Measurements from ENCODE around the gene RPL7A.
"Not testable (repeated sequence)": the region's sequence is repeated elsewhere in the genome, so short reads cannot be mapped to it uniquely, and the experiment has no call there.

RPL7A gene

DNA sequence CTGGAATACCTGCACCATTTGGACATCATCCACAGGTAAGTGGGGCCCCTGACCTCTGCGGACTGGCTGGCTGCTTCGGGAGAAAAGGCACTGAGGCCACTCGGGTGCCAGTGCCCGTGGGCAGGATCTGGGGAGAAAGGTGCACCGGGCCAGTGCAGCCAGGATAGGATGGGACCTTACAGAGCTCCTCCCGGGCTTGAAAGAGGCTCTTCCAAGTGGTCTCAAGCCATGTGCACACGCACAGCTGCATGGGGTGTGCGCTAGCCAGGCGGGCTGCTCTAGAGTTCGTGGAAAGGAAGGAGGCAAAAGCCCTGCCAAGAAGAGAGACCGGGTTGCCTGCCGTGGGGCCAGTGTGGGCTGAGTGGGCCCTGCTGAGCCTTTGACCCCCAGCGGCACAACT is 41.5 kb downstream of the RPL7A start:
- no peak for DNase-seq (ENCODE audit: low spot score)

DNA sequence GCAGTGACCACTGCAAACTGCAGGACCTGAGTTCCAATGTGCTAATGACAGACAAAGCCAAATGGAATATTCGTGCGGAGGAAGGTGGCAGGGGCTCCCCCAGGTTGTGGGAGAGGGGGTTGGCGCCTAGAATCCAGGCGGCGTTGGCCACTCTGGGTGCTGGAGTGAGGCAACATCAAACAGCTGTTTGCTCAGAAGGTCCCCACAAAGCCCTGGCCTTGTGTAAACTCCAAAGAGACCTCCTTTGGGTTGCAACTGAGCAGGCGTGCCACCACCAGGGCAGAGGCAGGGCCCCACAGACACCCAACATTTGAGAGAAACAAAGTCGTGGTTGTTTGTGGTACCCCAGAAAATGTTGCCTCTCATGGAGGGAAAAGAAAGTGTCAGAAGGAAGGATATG is 42.7 kb downstream of the RPL7A start:
- DNase-seq (ENCODE audit: low spot score) = no peak

DNA sequence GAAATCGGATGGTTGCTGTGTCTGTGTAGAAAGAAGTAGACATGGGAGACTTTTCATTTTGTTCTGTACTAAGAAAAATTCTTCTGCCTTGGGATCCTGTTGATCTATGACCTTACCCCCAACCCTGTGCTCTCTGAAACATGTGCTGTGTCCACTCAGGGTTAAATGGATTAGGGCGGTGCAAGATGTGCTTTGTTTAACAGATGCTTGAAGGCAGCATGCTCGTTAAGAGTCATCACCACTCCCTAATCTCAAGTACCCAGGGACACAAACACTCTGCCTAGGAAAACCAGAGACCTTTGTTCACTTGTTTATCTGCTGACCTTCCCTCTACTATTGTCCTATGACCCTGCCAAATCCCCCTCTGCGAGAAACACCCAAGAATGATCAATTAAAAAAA is 43.4 kb downstream of the RPL7A start:
- not testable (repeated sequence) for DNase-seq (ENCODE audit: low spot score)

DNA sequence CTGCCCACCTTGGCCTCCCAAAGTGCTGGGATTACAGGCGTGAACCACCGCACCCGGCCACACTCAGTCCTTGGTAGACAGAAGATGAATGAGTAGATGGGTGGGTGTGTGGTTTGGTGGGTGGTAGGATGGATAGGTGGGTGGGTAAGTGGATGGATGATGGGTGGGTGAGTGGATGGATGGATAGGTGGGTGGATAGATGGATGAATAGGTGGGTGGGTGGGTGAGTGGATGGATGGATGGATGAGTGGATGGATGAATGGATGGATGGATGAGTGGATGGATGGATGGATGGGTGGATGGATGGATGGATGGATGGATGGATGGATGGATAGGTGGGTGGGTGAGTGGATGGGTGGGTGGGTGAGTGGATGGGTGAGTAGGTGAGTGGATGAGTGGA is 44.3 kb downstream of the RPL7A start:
- DNase-seq (ENCODE audit: low spot score) = not testable (repeated sequence)

DNA sequence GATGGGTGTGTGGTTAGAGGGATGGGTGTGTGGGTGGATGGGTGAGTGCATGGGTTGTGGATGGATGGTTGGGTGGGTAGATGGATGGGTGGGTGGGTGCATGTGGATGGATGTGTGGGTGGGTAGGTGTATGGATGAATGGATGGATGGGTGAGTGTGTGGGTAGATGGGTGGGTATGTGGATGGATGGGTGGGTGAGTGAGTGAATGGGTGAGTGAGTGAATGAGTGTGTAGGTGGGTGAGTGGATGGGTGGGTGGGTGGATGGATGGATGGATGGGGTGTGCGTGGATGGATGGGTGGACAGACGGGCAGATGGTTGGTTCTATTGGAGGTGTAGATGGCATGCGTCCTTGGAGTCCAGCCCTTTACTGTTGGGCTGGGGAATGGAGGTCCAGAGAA is 45.4 kb downstream of the RPL7A start:
- no peak for DNase-seq (ENCODE audit: low spot score)

DNA sequence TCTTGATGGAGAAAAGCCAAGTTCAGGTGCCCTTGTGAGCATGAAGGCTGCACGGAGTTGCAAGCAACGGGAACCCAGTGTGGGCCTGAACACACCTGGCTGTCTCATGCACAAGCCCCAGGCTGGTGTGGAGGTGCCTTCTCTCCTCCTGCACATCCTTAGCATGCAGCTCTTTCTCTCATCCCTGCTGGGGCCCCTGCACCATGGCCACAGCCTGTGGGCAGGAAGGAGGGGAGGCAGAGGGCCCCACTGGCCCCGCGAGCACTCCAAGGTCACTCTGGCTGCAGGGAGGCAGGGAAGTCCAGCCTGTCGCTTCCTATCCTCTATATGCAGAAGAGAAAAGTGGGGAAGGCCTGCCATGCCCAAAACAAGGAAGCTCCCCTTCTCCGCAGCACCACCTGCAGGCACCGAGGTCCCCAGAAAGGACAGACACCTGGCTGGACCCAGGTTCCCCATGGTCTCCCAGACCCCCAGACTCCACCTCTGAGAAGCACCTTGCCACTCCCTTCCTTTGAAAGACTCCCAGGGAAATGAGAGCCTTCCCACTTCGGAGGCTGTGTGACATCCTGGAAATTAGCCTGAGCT is 46.8 kb downstream of the RPL7A start:
- no peak for DNase-seq (ENCODE audit: low spot score)

DNA sequence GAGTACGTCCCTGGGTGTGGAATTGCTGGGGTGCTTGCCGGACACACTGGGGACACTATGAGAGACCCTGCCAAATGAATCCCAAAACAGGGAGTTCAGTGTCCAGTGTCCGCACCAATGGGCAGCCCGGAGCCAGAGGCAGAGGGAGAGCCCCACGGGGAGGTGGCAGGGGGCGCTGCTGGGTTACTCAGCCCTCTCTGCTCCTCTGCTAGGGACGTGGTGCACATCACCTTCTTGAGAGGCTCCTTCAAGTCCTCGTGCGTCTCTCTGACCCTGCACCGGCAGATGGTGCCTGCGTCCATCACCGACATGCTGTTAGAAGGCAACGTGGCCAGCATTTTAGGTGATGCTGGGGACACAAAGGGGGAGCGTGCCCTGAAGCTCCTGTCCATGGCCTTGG is 48.9 kb downstream of the RPL7A start:
- DNase-seq (ENCODE audit: low spot score) = no peak

DNA sequence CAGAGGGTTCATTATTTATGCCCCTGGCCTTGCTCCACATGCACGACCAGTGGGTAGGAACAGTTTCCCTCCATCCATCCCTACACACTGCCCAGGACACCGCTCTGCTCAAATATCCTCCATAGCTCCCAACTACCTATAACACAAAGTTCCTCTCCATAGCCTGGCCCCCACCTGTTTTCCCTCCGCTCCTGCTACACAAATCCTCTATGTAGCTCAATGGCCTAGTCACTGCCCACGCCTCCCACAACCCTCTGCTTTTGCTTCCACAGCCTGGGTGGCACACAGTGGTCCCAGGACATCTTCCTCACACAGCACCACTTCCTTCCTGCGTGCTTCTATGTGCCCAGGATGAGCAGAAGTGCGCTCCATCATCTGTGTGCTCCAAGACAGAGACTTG is 49.4 kb downstream of the RPL7A start:
- no peak for DNase-seq (ENCODE audit: low spot score)

DNA sequence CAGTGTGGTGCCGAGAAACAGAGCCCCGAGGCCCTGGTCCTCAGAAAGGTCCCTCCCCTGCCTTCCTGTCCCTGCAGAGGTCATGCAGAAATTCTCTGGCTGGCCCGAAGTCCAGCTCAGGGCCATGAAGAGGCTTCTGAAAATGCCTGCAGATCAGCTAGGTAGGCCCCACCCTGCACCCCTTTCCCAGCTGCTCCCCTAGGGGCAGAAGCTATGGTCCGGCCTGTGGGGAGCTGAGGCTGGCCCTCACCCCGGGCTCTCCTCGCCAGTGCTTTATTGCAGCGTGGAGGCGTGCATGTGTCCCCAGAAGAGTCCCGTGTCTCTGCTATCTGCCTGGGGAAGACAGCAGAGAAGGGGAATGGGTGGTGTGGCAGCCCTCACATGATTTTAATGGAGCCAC is 49.9 kb downstream of the RPL7A start:
- no peak for DNase-seq (ENCODE audit: low spot score)

DNA sequence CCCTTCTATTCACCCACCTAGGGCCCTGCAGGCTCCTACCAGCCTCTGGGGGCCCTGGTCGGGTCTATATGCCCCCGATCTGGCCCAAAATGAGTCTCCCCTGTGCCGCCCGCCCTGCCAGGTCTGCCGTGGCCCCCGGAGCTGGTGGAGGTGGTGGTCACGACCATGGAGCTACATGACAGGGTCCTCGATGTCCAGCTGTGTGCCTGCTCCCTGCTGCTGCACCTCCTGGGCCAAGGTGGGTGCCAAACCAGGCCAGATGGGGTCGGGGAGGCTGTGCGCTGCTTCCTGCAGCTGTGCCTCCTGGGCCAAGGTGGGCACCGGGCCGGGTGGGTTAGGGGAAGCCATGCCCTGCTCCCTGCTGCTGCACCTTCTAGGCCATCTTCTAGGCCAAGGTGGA is 52.3 kb downstream of the RPL7A start:
- DNase-seq (ENCODE audit: low spot score) = no peak
